OCI-LY3 (cell line): ENCODE data around the gene NNAT.

Source experiments
- H2AFZ ChIP-seq: fragments of 200-600, 300-600 bp; shearing (Covaris generic); 2 replicates; pipeline ENCODE4 v1.6.0; 2014; ENCODE audit warnings: antibody characterized with exemption, low read depth, low read length
- H3K27ac ChIP-seq: fragments of 200-600, 300-600 bp; sonication (generic); 2 replicates; pipeline ENCODE4 v1.5.1; 2014; ENCODE audit warnings: mild to moderate bottlenecking, low read length, moderate library complexity, mixed read lengths
- H3K27me3 ChIP-seq: fragments of 200-600, 300-600 bp; sonication (generic); 2 replicates; pipeline ENCODE4 v1.6.1; 2014; ENCODE audit warnings: low read depth, low read length, mixed read lengths
- H3K36me3 ChIP-seq: fragments of 200-600, 300-600 bp; sonication (generic); replicated peaks from 2 replicates; pipeline ENCODE3; 2014; ENCODE audit warnings: low read depth, low read length, mixed read lengths
- H3K4me1 ChIP-seq: fragments of 300-600, 200-600 bp; sonication (generic); 2 replicates; pipeline ENCODE4 v1.6.1; 2014; ENCODE audit warnings: low read length, mixed read lengths
- H3K4me2 ChIP-seq: fragments of 200-600, 300-600 bp; sonication (generic); 2 replicates; pipeline ENCODE4 v1.6.1; 2014; ENCODE audit warnings: low read length, mixed read lengths
- H3K4me3 ChIP-seq: fragments of 300-600, 200-600 bp; sonication (generic); 2 replicates; pipeline ENCODE4 v1.5.1; 2014; ENCODE audit warnings: antibody characterized with exemption, mild to moderate bottlenecking, low read length, moderate library complexity
- H3K79me2 ChIP-seq: fragments of 300-600, 200-600 bp; shearing (Covaris generic); 2 replicates; pipeline ENCODE4 v1.6.1; 2014; ENCODE audit warnings: mild to moderate bottlenecking, low read length, mixed read lengths
- H3K9ac ChIP-seq: fragments of 300-600, 200-600 bp; shearing (Covaris generic); 2 replicates; pipeline ENCODE4 v1.6.0; 2014; ENCODE audit warnings: mild to moderate bottlenecking, low read length, moderate library complexity
- H3K9me3 ChIP-seq: fragments of 200-600, 300-600 bp; shearing (Covaris generic); 2 replicates; pipeline ENCODE4 v1.6.1; 2014; ENCODE audit warnings: low read length, mixed read lengths; ENCODE audit not compliant: insufficient read depth
- H4K20me1 ChIP-seq: fragments of 200-600, 300-600 bp; sonication (generic); 2 replicates; pipeline ENCODE4 v1.6.1; 2016; ENCODE audit warnings: low read length, mixed read lengths; ENCODE audit not compliant: insufficient read depth
- EZH2phosphoT487 ChIP-seq: fragments of 200-600 bp; shearing (Covaris generic); IDR thresholded peaks from 2 replicates; pipeline ENCODE4 v1.6.1; 2018; ENCODE audit warnings: antibody characterized with exemption, mixed run types, low read depth
- TF ChIP-seq, protein P1 (sequence below): fragments of 200-600, 300-600 bp; sonication (generic); IDR thresholded peaks from 2 replicates; pipeline ENCODE4 v1.5.1; 2014; ENCODE audit warnings: antibody characterized with exemption, low read length, low read depth

NNAT gene

DNA sequence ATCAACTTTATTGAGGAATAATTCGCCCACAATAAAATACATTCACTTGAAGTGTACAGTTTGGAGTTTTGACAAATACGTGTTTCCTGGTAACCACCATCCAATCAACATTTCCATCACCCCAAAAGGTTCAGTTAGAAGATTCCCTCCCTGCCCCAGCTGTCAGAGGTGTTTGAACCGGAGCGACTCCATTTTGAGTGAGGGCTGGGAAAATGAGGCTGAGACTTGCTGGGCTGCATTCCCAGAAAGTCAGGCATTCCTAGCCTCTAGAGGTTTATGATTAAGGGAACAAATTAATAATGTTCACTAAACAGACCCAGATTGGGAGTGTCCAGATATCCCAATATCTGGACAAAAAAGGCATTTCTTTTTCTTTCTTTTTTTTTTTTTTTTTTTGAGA lies 39.6 kb downstream of the NNAT start:
- TF ChIP-seq EZH2phosphoT487, result no peak
- TF ChIP-seq, protein P1, sequence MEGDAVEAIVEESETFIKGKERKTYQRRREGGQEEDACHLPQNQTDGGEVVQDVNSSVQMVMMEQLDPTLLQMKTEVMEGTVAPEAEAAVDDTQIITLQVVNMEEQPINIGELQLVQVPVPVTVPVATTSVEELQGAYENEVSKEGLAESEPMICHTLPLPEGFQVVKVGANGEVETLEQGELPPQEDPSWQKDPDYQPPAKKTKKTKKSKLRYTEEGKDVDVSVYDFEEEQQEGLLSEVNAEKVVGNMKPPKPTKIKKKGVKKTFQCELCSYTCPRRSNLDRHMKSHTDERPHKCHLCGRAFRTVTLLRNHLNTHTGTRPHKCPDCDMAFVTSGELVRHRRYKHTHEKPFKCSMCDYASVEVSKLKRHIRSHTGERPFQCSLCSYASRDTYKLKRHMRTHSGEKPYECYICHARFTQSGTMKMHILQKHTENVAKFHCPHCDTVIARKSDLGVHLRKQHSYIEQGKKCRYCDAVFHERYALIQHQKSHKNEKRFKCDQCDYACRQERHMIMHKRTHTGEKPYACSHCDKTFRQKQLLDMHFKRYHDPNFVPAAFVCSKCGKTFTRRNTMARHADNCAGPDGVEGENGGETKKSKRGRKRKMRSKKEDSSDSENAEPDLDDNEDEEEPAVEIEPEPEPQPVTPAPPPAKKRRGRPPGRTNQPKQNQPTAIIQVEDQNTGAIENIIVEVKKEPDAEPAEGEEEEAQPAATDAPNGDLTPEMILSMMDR, result no peak
- Histone ChIP-seq H3K36me3 (no peaks in the 10 kb centered on the region), H3K27me3 (peaks cover 44% of the 10 kb centered on the region), H3K79me2 (no peaks in the 10 kb centered on the region), H3K4me1 (peaks cover 3% of the 10 kb centered on the region; the same call in 1 of the 2 replicates), H2AFZ (no peak overlapping the region), H3K27ac (no peak overlapping the region), H3K9ac (no peak overlapping the region), H3K4me2 (no peak overlapping the region), H4K20me1 (no peaks in the 10 kb centered on the region), H3K4me3 (no peak overlapping the region), H3K9me3 (no peaks in the 10 kb centered on the region)

DNA sequence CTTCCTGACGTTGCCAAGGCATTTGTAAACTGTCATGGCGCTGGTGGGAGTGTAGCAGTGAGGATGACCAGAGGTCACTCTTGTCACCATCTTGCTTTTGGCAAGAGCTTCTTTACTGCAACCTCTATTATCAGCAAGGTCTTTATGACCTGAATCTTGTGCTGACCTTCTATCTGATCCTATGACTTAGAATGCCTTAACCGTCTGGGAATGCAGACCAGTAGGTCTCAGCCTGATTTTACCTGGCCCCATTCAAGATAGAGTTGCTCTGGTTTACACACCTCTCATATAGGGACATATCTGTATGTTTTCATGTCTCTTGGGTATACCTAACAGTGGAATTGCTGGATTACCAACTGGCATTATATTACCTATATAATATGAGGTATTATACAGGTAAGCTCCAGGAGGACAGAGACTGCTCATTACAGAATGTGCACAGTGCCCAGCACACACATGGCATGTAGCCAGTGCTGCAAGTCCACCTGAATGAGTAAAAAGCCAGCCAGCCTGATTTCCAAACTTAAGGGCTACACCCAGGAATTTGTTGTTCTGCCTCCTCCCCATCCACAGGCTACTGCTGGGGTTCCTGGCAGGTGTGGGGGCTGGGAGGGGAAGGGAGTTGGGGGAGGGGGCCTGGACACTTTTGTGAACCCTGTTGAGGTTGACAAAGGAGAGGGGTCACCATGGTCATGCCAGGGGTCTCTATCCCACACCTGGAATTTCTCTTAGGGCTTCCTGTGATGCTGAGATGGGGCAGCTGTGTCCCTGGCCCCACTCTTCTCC lies 41.8 kb downstream of the NNAT start:
- Histone ChIP-seq H3K27ac (no peak overlapping the region), H2AFZ (no peak overlapping the region), H3K4me2 (no peak overlapping the region), H3K36me3 (no peaks in the 10 kb centered on the region), H4K20me1 (no peaks in the 10 kb centered on the region), H3K9ac (no peak overlapping the region), H3K27me3 (peaks cover 47% of the 10 kb centered on the region), H3K4me1 (peaks cover 3% of the 10 kb centered on the region; the same call in 1 of the 2 replicates), H3K9me3 (no peaks in the 10 kb centered on the region), H3K4me3 (no peak overlapping the region), H3K79me2 (no peaks in the 10 kb centered on the region)
- TF ChIP-seq, protein P1, result no peak
- TF ChIP-seq EZH2phosphoT487, result no peak

DNA sequence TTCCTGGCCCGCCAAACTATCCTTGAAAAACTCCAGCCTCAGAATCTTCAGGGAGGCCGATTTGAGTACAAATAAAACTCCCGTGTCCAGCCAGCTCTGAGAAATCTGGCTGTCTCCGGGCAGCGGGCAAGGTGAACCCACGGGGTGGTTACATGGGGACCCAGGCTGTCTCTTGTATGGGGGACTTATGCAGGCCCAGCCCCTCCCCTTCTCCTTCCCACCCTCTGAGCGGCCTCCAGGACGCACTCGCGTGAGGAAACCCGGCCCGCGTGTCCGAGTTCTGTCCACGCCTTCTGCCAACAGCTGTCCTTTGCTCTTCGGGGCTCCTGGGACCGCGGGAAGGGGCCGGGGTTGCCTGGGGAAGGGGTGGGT lies 43.0 kb downstream of the NNAT start:
- Histone ChIP-seq H3K27me3 (peaks cover 56% of the 10 kb centered on the region), H3K27ac (no peak overlapping the region), H3K4me3 (peak overlapping the region; percentile 25; the same call in 1 of the 2 replicates), H3K36me3 (no peaks in the 10 kb centered on the region), H3K79me2 (no peaks in the 10 kb centered on the region), H4K20me1 (no peaks in the 10 kb centered on the region), H3K4me2 (peak overlapping the region; percentile 48), H3K4me1 (peaks cover 3% of the 10 kb centered on the region; the same call in 1 of the 2 replicates), H3K9me3 (no peaks in the 10 kb centered on the region), H3K9ac (no peak overlapping the region), H2AFZ (peak overlapping the region; percentile 31; the same call in 1 of the 2 replicates)
- no peak for TF ChIP-seq EZH2phosphoT487
- TF ChIP-seq, protein P1, result no peak

DNA sequence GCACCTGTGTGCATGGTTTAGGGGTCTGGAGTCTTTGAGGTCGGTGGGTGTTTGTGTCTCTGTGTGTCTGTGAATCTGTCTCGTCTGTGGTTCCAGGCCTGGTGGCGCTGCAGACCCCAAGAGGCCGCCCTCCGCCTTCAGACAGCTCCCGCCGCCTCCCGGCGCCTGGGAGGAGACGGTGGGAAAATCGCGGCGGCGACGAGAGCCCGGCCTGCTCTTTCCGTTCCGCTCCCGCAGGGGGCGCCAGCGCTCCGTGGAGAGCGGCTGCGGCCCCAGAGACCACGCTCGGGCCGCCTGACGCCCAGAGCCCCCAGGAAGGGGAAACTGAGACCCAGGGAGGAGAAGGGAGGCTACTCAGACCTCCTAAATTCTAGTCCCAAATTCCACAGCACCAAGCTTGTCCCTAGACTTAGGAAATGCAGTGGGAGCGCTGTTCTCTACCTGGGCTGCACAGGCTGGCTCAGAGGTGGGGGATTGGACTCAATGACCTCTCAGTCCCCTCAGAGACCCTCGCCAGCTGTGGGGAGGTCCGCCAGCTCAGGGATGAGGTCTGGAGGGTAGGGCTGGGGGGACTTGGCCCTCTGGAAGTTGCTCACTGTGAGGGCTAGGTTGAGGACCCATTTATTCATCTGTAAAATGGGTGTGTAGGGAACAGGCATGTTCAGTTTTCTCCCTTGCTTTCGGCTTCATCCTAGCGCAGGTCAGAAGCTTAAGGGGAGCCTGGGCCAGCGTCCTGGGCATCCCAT lies 43.5 kb downstream of the NNAT start:
- H3K9ac ChIP-seq, result no peak overlapping the region
- H3K79me2 ChIP-seq, result no peaks in the 10 kb centered on the region
- TF ChIP-seq EZH2phosphoT487, result no peak
- TF ChIP-seq, protein P1, result peak; percentile 100
- H2AFZ ChIP-seq, result peak overlapping the region; percentile 42
- peak overlapping the region; percentile 25 for H3K4me3 ChIP-seq
- H3K27ac ChIP-seq, result no peak overlapping the region
- H3K4me2 ChIP-seq, result peak overlapping the region; percentile 48
- H3K9me3 ChIP-seq, result no peaks in the 10 kb centered on the region
- H3K27me3 ChIP-seq, result peaks cover 62% of the 10 kb centered on the region
- no peaks in the 10 kb centered on the region for H3K36me3 ChIP-seq
- no peaks in the 10 kb centered on the region for H4K20me1 ChIP-seq
- H3K4me1 ChIP-seq, result peaks cover 3% of the 10 kb centered on the region; the same call in 1 of the 2 replicates
